SK-N-SH (cell line): Measurements from ENCODE around the gene CDH23.
A peak's percentile ranks its signal among the peaks of the same experiment; 100 is the strongest.

ENCODE experiments used
- CTCF ChIP-seq: fragments of 200-600 bp; sonication (generic); IDR thresholded peaks from 2 replicates; pipeline ENCODE4 v1.6.1; 2017; ENCODE audit warnings: antibody characterized with exemption, mild to moderate bottlenecking, moderate library complexity
- EP300 ChIP-seq, 2 experiments: IDR thresholded peaks; 2 replicates each; pipeline versions ENCODE4 v1.4.0 to v1.6.1; 2012; ENCODE audit warnings: borderline replicate concordance in 1 of 2, low read depth in 1 of 2, low read length in 1 of 2
- FOXJ3 ChIP-seq: sonication (generic); formaldehyde crosslinking; IDR thresholded peaks from 2 replicates; pipeline ENCODE4 v1.5.1; 2020; ENCODE audit warnings: mild to moderate bottlenecking, missing genetic modification reagents
- JUND ChIP-seq: IDR thresholded peaks from 2 replicates; pipeline ENCODE4 v1.4.0; 2012
- MAX ChIP-seq: IDR thresholded peaks from 2 replicates; pipeline ENCODE4 v1.4.0; 2012; ENCODE audit warnings: low read depth
- NFIC ChIP-seq: IDR thresholded peaks from 2 replicates; pipeline ENCODE4 v1.4.0; 2012; ENCODE audit warnings: borderline replicate concordance
- POLR2AphosphoS5 ChIP-seq: IDR thresholded peaks from 2 replicates; pipeline ENCODE4 v1.6.1; 2012; ENCODE audit warnings: low read depth, low read length
- RCOR1 ChIP-seq: fragments of 150-350 bp; IDR thresholded peaks from 2 replicates; pipeline ENCODE4 v1.6.1; 2017; ENCODE audit warnings: antibody characterized with exemption, low read length
- SMC3 ChIP-seq: IDR thresholded peaks from 2 replicates; pipeline ENCODE4 v1.6.1; 2012; ENCODE audit warnings: low read depth, low read length, improper control_type of control experiment
- USF2 ChIP-seq: fragments of 150-350 bp; IDR thresholded peaks from 2 replicates; pipeline ENCODE4 v1.6.1; 2017; ENCODE audit warnings: antibody characterized with exemption, low read length, low read depth, borderline replicate concordance
- YY1 ChIP-seq: IDR thresholded peaks from 2 replicates; pipeline ENCODE4 v1.4.0; 2012; ENCODE audit warnings: low read depth, mild to moderate bottlenecking
- TF ChIP-seq, protein P1 (sequence below): IDR thresholded peaks from 2 replicates; pipeline ENCODE4 v1.4.0; 2012; ENCODE audit warnings: low read depth, borderline replicate concordance

DNA sequence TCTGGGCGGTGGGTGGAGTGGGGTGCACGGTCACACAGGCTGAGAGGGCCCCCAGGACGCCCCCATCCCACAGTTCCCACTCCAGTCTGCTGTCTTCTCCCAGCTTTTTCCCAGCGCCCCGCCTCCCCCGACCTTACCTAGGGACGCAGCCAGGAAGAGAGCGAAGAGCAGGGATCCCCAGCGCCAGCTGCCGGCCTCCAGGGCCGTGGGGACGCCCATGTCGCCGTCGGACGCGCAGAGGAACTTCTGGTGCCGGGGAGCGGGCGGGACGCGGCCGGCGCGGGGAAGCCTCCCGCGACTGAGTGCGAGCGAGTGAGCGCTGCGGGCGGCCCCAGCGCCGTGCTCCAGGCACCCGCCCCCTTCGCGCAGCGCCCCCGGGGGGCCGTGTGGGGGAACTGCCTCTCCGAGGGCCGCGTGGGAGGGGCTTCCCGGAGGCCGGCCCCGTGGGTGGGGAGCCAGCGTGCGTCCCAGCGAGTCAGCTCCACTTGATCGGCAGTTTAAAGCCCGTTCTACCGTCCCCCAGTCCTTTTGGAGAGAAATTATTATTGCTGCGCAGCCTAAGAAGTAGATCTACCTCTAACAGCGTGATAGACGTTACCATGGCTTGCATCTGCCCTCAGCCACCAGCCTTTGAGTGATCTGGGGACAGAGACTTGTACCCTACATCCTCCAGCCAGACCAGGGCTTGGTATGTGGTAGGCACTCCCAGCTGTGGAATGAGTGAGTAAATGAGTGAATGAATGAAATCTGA, 376.7 kb downstream of the CDH23 start, which contains the start of gene VSIR:
- TF ChIP-seq CTCF (peak; percentile 73), RCOR1 (no peak), POLR2AphosphoS5 (no peak), NFIC (no peak), YY1 (no peak), FOXJ3 (CRISPR knock-in tag) (no peak), USF2 (0 out of 2 replicates have a peak, but pooled peaks have one; percentile 12), JUND (no peak), EP300 (IDR thresholded peaks at IDR 0.05; ENCODE audit: borderline replicate concordance in 1 of 2, low read depth in 1 of 2, low read length in 1 of 2) (no peak), SMC3 (peak; percentile 59), MAX (no peak)
- TF ChIP-seq, protein P1, sequence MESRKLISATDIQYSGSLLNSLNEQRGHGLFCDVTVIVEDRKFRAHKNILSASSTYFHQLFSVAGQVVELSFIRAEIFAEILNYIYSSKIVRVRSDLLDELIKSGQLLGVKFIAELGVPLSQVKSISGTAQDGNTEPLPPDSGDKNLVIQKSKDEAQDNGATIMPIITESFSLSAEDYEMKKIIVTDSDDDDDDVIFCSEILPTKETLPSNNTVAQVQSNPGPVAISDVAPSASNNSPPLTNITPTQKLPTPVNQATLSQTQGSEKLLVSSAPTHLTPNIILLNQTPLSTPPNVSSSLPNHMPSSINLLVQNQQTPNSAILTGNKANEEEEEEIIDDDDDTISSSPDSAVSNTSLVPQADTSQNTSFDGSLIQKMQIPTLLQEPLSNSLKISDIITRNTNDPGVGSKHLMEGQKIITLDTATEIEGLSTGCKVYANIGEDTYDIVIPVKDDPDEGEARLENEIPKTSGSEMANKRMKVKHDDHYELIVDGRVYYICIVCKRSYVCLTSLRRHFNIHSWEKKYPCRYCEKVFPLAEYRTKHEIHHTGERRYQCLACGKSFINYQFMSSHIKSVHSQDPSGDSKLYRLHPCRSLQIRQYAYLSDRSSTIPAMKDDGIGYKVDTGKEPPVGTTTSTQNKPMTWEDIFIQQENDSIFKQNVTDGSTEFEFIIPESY = no peak
